WTC11 (cell line): ENCODE data around the gene TBX10. TPM values are rescaled to one million over a fixed set of nuclear protein-coding genes. Genes with fewer than 3 reads are reported as not detected.

Experiments used
- ATAC-seq: fragments of 200-7000 bp; cut with Tn5 transposase; 2 replicates; pipeline ENCODE4 v1.10.0; 2021; ENCODE audit warnings: mild to moderate bottlenecking, moderate library complexity
- CTCF ChIA-PET: fragments of 300-600 bp; sonication (Branson Sonifier 250); formaldehyde crosslinking; loops from one replicate; lab custom pipeline; 2021; ENCODE audit warnings: antibody characterized with exemption; lab: Charles Lee
- POLR2A ChIA-PET: fragments of 350-600 bp; sonication (Branson Sonifier 250); formaldehyde crosslinking; loops from one replicate; lab custom pipeline; 2021; ENCODE audit warnings: antibody characterized with exemption; lab: Charles Lee
- DNase-seq: peaks from one replicate; pipeline ENCODE4 v3.0.0; 2021; ENCODE audit warnings: low spot score
- H3K27ac Mint-ChIP-seq: 2 replicates; pipeline ENCODE4 v1.8.0; 2021; ENCODE audit warnings: mixed read lengths
- H3K27me3 Mint-ChIP-seq: 2 replicates; pipeline ENCODE4 v1.8.0; 2021; ENCODE audit warnings: low read depth, mild to moderate bottlenecking, moderate library complexity, mixed read lengths
- H3K36me3 Mint-ChIP-seq: 2 replicates; pipeline ENCODE4 v1.8.0; 2021; ENCODE audit warnings: mixed read lengths
- H3K4me1 Mint-ChIP-seq: 2 replicates; pipeline ENCODE4 v1.8.0; 2022; ENCODE audit warnings: mixed read lengths
- H3K4me3 Mint-ChIP-seq: 2 replicates; pipeline ENCODE4 v1.8.0; 2021; ENCODE audit warnings: mild to moderate bottlenecking, moderate library complexity, mixed read lengths
- H3K9me3 Mint-ChIP-seq: 2 replicates; pipeline ENCODE4 v1.8.0; 2021; ENCODE audit warnings: mixed read lengths
- AR ChIP-seq: fragments of 250-450 bp; sonication (Bioruptor Pico); IDR thresholded peaks from 2 replicates; pipeline ENCODE4 v1.9.0; 2021; ENCODE audit warnings: mild to moderate bottlenecking
- E2F1 ChIP-seq: sonication (generic); formaldehyde crosslinking; IDR thresholded peaks from 2 replicates; pipeline ENCODE4 v1.8.0; 2022; ENCODE audit warnings: mild to moderate bottlenecking, missing genetic modification reagents
- E2F4 ChIP-seq: sonication (generic); formaldehyde crosslinking; IDR thresholded peaks from 2 replicates; pipeline ENCODE4 v1.8.1; 2022; ENCODE audit warnings: low read depth, mild to moderate bottlenecking, moderate library complexity, missing genetic modification reagents, borderline replicate concordance
- E2F5 ChIP-seq: sonication (generic); formaldehyde crosslinking; IDR thresholded peaks from 2 replicates; pipeline ENCODE4 v1.8.1; 2022; ENCODE audit warnings: mild to moderate bottlenecking, moderate library complexity, missing genetic modification reagents
- EMX1 ChIP-seq: fragments of 250-450 bp; sonication (Bioruptor Pico); IDR thresholded peaks from 2 replicates; pipeline ENCODE4 v1.8.0; 2021; ENCODE audit warnings: mild to moderate bottlenecking
- ETV6 ChIP-seq: sonication (generic); formaldehyde crosslinking; IDR thresholded peaks from 2 replicates; pipeline ENCODE4 v1.8.1; 2022; ENCODE audit warnings: mild to moderate bottlenecking, missing genetic modification reagents
- FOXK1 ChIP-seq: sonication (generic); formaldehyde crosslinking; IDR thresholded peaks from 2 replicates; pipeline ENCODE4 v1.8.0; 2022; ENCODE audit warnings: mild to moderate bottlenecking, moderate library complexity, missing genetic modification reagents
- IRF2 ChIP-seq: sonication (generic); formaldehyde crosslinking; IDR thresholded peaks from 2 replicates; pipeline ENCODE4 v1.8.0; 2022; ENCODE audit warnings: low read depth, missing genetic modification reagents, borderline replicate concordance
- NFE2L1 ChIP-seq: sonication (generic); formaldehyde crosslinking; IDR thresholded peaks from 2 replicates; pipeline ENCODE4 v1.8.1; 2023; ENCODE audit warnings: missing genetic modification reagents
- NR1H2 ChIP-seq: sonication (generic); formaldehyde crosslinking; IDR thresholded peaks from 2 replicates; pipeline ENCODE4 v1.9.0; 2021; ENCODE audit warnings: mild to moderate bottlenecking, moderate library complexity, missing genetic modification reagents
- NR3C1 ChIP-seq: sonication (generic); formaldehyde crosslinking; conservative IDR thresholded peaks from 2 replicates; pipeline ENCODE4 v1.8.1; 2023; ENCODE audit warnings: low read depth, mild to moderate bottlenecking, missing genetic modification reagents
- TEAD1 ChIP-seq: sonication (generic); formaldehyde crosslinking; IDR thresholded peaks from 2 replicates; pipeline ENCODE4 v1.8.0; 2022; ENCODE audit warnings: mild to moderate bottlenecking, missing genetic modification reagents
- TP53 ChIP-seq: sonication (generic); formaldehyde crosslinking; IDR thresholded peaks from 2 replicates; pipeline ENCODE4 v1.8.1; 2023; ENCODE audit warnings: mild to moderate bottlenecking, missing genetic modification reagents
- ZNF671 ChIP-seq: fragments of 250-450 bp; sonication (Bioruptor Pico); IDR thresholded peaks from 2 replicates; pipeline ENCODE4 v1.8.0; 2021; ENCODE audit warnings: mild to moderate bottlenecking
- ZSCAN18 ChIP-seq: fragments of 250-450 bp; sonication (Bioruptor Pico); IDR thresholded peaks from 2 replicates; pipeline ENCODE4 v2.1.2; 2022; ENCODE audit warnings: mild to moderate bottlenecking, moderate library complexity
- total RNA-seq: library from RNA; stranded (reverse); gene quantifications from 3 replicates; pipeline ENCODE4 v1.2.3, GENCODE V29; 2021
- TF ChIP-seq, protein P1 (sequence below): sonication (generic); formaldehyde crosslinking; IDR thresholded peaks from 2 replicates; pipeline ENCODE4 v1.8.1; 2022; ENCODE audit warnings: missing genetic modification reagents, borderline replicate concordance
- TF ChIP-seq, protein P2 (sequence below): sonication (generic); formaldehyde crosslinking; IDR thresholded peaks from 2 replicates; pipeline ENCODE4 v1.8.1; 2023; ENCODE audit warnings: mild to moderate bottlenecking, missing genetic modification reagents, borderline replicate concordance
- TF ChIP-seq, protein P3 (sequence below): sonication (generic); formaldehyde crosslinking; IDR thresholded peaks from 2 replicates; pipeline ENCODE4 v1.8.1; 2023; ENCODE audit warnings: mild to moderate bottlenecking, moderate library complexity, missing genetic modification reagents
- TF ChIP-seq, protein P4 (sequence below): sonication (generic); formaldehyde crosslinking; IDR thresholded peaks from 2 replicates; pipeline ENCODE4 v1.8.0; 2023; ENCODE audit warnings: mild to moderate bottlenecking, missing genetic modification reagents

TBX10 gene
- total RNA-seq, 1 experiment from 2014 or later, result not detected

GRCh38 chr11:67673902-67674301 lies 34.3 kb upstream of the TBX10 start (continued):
- TF ChIP-seq, protein P1, sequence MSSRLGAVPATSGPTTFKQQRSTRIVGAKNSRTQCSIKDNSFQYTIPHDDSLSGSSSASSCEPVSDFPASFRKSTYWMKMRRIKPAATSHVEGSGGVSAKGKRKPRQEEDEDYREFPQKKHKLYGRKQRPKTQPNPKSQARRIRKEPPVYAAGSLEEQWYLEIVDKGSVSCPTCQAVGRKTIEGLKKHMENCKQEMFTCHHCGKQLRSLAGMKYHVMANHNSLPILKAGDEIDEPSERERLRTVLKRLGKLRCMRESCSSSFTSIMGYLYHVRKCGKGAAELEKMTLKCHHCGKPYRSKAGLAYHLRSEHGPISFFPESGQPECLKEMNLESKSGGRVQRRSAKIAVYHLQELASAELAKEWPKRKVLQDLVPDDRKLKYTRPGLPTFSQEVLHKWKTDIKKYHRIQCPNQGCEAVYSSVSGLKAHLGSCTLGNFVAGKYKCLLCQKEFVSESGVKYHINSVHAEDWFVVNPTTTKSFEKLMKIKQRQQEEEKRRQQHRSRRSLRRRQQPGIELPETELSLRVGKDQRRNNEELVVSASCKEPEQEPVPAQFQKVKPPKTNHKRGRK (CRISPR knock-in tag), result no peak
- TF ChIP-seq, protein P2, sequence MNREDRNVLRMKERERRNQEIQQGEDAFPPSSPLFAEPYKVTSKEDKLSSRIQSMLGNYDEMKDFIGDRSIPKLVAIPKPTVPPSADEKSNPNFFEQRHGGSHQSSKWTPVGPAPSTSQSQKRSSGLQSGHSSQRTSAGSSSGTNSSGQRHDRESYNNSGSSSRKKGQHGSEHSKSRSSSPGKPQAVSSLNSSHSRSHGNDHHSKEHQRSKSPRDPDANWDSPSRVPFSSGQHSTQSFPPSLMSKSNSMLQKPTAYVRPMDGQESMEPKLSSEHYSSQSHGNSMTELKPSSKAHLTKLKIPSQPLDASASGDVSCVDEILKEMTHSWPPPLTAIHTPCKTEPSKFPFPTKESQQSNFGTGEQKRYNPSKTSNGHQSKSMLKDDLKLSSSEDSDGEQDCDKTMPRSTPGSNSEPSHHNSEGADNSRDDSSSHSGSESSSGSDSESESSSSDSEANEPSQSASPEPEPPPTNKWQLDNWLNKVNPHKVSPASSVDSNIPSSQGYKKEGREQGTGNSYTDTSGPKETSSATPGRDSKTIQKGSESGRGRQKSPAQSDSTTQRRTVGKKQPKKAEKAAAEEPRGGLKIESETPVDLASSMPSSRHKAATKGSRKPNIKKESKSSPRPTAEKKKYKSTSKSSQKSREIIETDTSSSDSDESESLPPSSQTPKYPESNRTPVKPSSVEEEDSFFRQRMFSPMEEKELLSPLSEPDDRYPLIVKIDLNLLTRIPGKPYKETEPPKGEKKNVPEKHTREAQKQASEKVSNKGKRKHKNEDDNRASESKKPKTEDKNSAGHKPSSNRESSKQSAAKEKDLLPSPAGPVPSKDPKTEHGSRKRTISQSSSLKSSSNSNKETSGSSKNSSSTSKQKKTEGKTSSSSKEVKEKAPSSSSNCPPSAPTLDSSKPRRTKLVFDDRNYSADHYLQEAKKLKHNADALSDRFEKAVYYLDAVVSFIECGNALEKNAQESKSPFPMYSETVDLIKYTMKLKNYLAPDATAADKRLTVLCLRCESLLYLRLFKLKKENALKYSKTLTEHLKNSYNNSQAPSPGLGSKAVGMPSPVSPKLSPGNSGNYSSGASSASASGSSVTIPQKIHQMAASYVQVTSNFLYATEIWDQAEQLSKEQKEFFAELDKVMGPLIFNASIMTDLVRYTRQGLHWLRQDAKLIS, result no peak
- no peak for TF ChIP-seq FOXK1
- TF ChIP-seq NR1H2 (CRISPR knock-in tag), result no peak
- no peak for TF ChIP-seq NR3C1 (CRISPR knock-in tag)
- no peak for TF ChIP-seq E2F4 (CRISPR knock-in tag)

GRCh38 chr11:67673358-67673757 lies 33.8 kb upstream of the TBX10 start:
- no peak overlapping the region; the same call in 1 of the 2 replicates for H3K27ac Mint-ChIP-seq
- CTCF ChIA-PET, result interaction anchor here (1.3 to 4.8 kb wide), 3 partner anchors 14 to 43 kb away, joined by 3 to 18 read pairs (median 10); partner anchors contain the start of gene NUDT8
- H3K9me3 Mint-ChIP-seq, result peaks cover 7% of the 10 kb centered on the region
- POLR2A ChIA-PET, result no interaction called here
- H3K36me3 Mint-ChIP-seq, result peaks cover 3% of the 10 kb centered on the region; the same call in 1 of the 2 replicates
- no peak for ATAC-seq
- H3K27me3 Mint-ChIP-seq, result no peaks in the 10 kb centered on the region; the same call in 1 of the 2 replicates
- no peak overlapping the region for H3K4me3 Mint-ChIP-seq
- no peak for DNase-seq
- TF ChIP-seq ZSCAN18 (CRISPR knock-in tag), result no peak
- no peak for TF ChIP-seq EMX1 (CRISPR knock-in tag)
- TF ChIP-seq NFE2L1, result no peak
- no peak for TF ChIP-seq TP53
- TF ChIP-seq ETV6, result no peak
- TF ChIP-seq AR (CRISPR knock-in tag), result no peak
- TF ChIP-seq ZNF671 (CRISPR knock-in tag), result no peak
- TF ChIP-seq TEAD1 (CRISPR knock-in tag), result no peak
- TF ChIP-seq, protein P3, sequence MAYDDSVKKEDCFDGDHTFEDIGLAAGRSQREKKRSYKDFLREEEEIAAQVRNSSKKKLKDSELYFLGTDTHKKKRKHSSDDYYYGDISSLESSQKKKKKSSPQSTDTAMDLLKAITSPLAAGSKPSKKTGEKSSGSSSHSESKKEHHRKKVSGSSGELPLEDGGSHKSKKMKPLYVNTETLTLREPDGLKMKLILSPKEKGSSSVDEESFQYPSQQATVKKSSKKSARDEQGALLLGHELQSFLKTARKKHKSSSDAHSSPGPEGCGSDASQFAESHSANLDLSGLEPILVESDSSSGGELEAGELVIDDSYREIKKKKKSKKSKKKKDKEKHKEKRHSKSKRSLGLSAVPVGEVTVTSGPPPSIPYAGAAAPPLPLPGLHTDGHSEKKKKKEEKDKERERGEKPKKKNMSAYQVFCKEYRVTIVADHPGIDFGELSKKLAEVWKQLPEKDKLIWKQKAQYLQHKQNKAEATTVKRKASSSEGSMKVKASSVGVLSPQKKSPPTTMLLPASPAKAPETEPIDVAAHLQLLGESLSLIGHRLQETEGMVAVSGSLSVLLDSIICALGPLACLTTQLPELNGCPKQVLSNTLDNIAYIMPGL (CRISPR knock-in tag), result no peak
- TF ChIP-seq, protein P4, sequence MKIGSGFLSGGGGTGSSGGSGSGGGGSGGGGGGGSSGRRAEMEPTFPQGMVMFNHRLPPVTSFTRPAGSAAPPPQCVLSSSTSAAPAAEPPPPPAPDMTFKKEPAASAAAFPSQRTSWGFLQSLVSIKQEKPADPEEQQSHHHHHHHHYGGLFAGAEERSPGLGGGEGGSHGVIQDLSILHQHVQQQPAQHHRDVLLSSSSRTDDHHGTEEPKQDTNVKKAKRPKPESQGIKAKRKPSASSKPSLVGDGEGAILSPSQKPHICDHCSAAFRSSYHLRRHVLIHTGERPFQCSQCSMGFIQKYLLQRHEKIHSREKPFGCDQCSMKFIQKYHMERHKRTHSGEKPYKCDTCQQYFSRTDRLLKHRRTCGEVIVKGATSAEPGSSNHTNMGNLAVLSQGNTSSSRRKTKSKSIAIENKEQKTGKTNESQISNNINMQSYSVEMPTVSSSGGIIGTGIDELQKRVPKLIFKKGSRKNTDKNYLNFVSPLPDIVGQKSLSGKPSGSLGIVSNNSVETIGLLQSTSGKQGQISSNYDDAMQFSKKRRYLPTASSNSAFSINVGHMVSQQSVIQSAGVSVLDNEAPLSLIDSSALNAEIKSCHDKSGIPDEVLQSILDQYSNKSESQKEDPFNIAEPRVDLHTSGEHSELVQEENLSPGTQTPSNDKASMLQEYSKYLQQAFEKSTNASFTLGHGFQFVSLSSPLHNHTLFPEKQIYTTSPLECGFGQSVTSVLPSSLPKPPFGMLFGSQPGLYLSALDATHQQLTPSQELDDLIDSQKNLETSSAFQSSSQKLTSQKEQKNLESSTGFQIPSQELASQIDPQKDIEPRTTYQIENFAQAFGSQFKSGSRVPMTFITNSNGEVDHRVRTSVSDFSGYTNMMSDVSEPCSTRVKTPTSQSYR, result no peak
- no peak for TF ChIP-seq IRF2
- no peak for TF ChIP-seq E2F5 (CRISPR knock-in tag)
- no peak for TF ChIP-seq E2F1
- peaks cover 20% of the 10 kb centered on the region for H3K4me1 Mint-ChIP-seq
